HG03439 (cell line): ENCODE measurements around the gene CEACAM8.
"Not testable (repeated sequence)": the region's sequence is repeated elsewhere in the genome, so short reads cannot be mapped to it uniquely, and the experiment has no call there.

Experiments
- ATAC-seq: cut with Tn5 transposase; IDR thresholded peaks from one replicate; pipeline ENCODE4 v1.9.1; 2021; ENCODE audit warnings: mild to moderate bottlenecking, moderate library complexity; ENCODE audit not compliant: unreplicated experiment

Gene CEACAM8

DNA sequence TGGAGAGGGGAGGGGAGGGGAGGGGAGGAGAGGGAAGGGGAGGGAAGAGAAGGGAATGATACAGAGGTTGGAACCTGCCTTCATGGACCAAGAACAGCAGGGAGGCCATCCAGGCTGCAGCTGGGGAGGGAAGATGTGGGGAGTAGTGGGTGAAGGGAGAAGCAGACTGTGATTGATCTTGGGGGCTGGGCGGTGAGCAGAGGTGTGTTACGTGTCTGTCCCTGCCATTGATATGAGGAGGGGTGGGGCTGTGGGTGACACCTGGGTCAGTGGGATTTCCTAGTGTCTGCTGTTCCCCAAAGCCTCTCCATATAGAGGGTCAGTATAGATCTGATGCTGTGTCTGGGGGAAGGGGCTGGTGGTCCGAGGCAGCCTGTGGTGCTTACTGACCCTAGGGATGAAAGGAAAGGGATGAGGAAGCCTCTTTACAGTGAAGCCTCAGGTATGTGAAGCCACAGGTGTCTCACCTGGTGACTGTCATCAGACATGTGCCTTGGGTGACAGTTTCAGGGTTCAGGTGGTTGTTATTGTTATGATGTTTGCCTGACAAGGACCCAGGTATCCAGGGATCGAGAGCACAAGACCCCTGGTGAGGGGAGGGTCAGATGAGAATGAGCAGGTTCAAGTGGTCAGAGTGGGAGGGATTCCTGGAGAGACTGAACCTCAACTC is 47.8 kb downstream of the CEACAM8 start:
- ATAC-seq: no peak

DNA sequence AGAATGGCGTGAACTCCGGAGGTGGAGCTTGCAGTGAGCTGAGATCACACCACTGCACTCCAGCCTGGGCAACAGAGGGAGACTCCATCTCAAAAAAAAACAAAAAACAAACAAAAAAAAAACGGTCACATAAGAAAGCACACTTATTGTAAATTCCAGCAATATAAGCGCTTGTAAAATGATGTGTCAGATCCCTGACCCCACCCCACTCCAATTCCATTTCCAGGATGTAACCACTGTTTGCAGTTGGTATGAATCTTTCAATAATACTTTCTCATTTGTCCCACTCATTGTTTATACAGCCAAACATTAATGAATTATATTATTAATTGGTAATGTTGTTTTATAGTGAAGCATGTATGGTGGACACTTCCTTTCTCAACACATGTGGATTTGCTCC is 50.6 kb downstream of the CEACAM8 start:
- ATAC-seq: no peak

DNA sequence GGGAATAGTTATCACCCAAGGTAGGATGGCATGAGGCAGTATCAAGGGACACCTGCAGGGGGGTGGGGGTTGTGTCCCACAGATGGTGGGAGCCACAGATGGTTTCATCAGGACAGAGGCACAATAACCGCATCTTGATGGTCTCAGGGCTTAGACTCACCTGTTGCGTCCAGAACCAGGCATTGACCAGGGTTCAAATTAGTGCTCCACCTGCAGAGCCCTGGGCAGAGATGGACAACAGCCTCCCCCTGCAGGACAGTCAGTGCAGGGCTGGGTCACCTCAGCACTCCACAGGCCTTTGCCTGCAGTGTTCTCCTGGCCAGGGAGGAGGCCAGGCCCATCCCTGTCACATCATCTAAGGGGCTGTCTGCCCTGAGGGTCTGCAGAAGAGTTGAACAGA is 51.9 kb downstream of the CEACAM8 start:
- no peak for ATAC-seq

DNA sequence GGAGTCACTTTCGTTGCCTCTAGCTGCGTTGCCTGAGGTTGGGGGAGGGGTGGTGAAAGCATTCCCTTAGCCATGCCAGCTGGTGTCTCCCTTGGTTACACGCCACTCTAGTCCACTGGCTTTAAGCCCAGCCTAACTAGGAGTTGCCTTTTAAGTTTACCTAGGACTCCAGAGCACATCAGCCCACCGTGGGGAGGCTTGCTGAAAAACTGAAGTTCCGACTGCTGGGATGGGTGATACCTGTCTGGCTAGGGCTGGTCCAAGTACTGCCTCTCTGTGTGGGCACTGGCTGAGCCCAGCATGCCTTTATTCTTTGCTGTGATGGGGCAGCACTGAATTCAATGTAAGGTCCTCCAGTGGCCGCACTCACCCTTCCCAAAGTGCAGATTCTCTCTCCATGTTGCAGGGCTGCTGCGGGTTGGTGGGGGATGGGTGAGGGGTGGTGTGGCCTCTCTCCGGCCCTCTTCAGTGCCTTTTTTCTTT is 54.6 kb downstream of the CEACAM8 start:
- no peak for ATAC-seq

DNA sequence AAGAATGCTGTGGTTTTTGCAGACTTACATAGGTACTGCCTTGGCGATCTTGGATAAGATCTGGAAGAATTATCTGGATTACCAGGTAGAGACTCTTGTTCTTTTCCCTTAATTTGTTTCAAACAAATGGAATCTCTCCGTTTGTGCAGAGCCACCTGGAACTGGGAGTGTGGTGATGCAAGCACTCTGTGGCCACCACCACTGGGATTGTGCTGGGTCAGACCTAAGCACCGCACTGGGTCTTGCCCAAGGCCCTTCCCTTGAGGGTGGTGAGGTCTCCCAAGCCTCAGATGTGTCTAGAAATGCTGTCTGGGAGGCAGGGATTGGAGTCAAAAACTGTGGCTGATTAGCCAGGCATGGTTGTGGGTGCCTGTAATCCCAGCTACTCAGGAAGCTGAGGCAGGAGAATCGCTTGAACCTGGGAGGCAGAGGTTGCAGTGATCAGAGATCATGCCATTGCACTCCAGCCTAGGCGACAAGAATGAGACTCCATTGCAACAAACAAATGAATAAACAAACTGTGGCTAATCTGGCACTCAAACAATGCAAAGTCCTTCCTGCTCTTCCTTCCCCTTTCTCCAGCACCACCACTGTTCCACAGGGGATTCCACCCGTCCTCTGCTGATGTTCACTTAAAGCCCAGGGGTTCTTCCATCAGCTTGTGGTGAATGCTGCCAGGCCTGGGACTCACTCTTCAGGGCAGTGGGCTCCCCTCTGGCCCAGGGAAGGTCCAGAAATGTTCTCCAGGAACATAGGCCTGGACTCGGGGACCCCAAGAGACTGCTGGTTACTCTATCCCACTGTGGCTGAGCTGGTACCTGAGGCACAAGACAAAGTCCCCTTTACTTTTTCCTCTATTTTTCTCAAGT is 55.6 kb downstream of the CEACAM8 start:
- no peak for ATAC-seq

DNA sequence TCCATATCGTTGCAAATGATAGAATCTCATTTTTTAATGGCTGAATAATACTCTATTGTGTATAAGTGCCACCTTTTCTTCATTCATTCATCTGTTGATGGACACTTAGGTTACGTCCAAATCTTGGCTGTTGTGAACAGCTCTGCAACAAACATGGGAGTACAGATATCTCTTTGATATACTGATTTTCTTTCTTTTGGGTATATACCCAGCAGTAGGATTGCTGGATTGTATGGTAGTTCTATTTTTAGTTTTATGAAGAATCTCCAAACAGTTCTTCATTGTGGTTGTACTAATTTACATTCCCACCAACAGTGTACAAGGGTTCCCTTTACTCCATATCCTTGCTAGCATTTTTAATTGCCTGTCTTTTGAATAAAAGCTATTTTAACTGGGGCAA is 59.4 kb downstream of the CEACAM8 start:
- not testable (repeated sequence) for ATAC-seq

DNA sequence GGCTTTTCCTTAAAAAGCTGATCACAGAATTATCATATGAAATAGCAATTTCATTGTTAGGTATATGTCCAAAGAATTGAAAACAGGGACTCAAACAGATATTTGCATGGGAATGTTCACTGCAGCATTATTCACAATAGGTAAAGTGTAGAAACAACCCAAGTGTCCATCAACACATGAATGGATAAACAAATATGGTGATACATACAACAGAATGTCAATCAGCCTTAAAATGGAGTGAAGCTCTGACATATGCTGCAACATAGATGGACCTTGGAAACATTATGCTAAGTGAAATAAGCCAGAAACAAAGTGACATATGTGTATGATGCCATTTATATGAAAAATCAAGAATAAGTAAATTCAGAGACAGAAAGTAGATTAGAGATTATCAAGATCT is 60.3 kb downstream of the CEACAM8 start:
- no peak for ATAC-seq

DNA sequence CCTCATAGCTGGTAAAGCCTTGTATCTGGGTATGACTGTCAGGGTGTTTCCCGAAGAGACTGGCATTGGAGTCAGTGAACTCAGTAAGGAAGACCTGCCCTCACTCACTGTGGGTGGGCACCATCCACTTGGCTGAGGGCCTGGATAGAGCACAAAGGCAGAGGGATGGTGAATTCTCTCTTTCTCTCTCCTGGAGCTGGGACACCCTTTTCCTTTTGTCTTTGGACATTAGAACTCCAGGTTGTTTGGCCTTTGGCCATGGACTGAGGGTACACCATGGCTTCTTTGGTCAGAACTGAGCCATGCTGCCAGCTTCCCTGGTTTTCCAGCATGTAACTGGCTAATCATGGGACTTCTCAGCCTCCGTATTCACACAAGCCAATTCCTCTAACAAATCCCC is 61.8 kb downstream of the CEACAM8 start:
- ATAC-seq: no peak

DNA sequence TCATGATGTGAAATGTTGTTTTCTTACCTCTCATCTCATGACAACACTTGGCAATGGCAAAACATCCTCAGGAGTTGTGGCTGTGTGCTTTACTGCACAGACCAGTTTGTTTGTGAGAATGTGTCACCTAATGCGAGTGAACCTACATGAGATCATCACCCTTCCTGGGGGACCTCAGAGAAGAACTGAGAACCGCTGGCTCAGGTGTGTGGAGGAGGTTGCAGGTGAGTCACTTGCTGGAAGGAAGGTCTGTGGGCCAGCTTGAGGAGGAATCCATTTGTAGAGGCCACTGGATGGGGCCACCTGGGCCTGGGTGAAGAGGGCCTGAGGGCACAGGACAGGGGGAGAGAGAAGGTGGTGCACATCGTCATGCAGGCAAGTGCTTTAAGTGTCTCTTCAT is 63.4 kb downstream of the CEACAM8 start:
- no peak for ATAC-seq
